Pulmonary artery endothelial cell (primary cell): ENCODE results near the gene INTS4. TPM values are rescaled to one million over a fixed set of nuclear protein-coding genes. Genes with fewer than 3 reads are reported as not detected.
"Not testable (repeated sequence)": the region's sequence is repeated elsewhere in the genome, so short reads cannot be mapped to it uniquely, and the experiment has no call there.

Source experiments
- DNase-seq: peaks from one replicate; pipeline ENCODE4 v3.0.0-alpha.2; 2011; ENCODE audit warnings: low read depth, low spot score
- total RNA-seq: library from RNA; depleted of rRNA; stranded (reverse); fragments of >200 nt; gene quantifications from 2 replicates; pipeline ENCODE4 v1.2.3, GENCODE V29; 2014

Gene INTS4
- total RNA-seq, 1 donor from 2014 or later: 30.5 TPM

- no peak for DNase-seq
Measured at GRCh38 chr11:78022397-78023396, 28.2 kb upstream of the INTS4 start, which contains the start of gene KCTD14. Gene KCTD14 (minus strand): TSS chr11:78023276. CDS start chr11:78023249, 27 bp downstream.

GRCh38 chr11:78021611-78022010 lies 27.1 kb upstream of the INTS4 start:
- DNase-seq: no peak

GRCh38 chr11:78020246-78020645 lies 25.8 kb upstream of the INTS4 start:
- DNase-seq: no peak

- no peak for DNase-seq
Measured at GRCh38 chr11:78019808-78020207, 25.3 kb upstream of the INTS4 start.

- no peak for DNase-seq
Measured at GRCh38 chr11:78015878-78016277, 21.4 kb upstream of the INTS4 start.

GRCh38 chr11:78014937-78015520 lies 20.6 kb upstream of the INTS4 start:
- not testable (repeated sequence) for DNase-seq

GRCh38 chr11:78011301-78011700 lies 16.8 kb upstream of the INTS4 start:
- no peak for DNase-seq

- no peak for DNase-seq
Measured at GRCh38 chr11:78010755-78011154, 16.3 kb upstream of the INTS4 start.

GRCh38 chr11:78010304-78010703 lies 15.8 kb upstream of the INTS4 start:
- DNase-seq: no peak

- DNase-seq: no peak
Measured at GRCh38 chr11:78009062-78009461, 14.6 kb upstream of the INTS4 start.

- peak; percentile 48 for DNase-seq
Measured at GRCh38 chr11:78000193-78000592, 5.7 kb upstream of the INTS4 start.

- DNase-seq: no peak
Measured at GRCh38 chr11:77999446-78000030, 5.1 kb upstream of the INTS4 start.

GRCh38 chr11:77993902-77994301 lies 566 bp downstream of the INTS4 start:
- no peak for DNase-seq

- DNase-seq: no peak
Measured at GRCh38 chr11:77990981-77991380, 3.5 kb downstream of the INTS4 start.

- not testable (repeated sequence) for DNase-seq
Measured at GRCh38 chr11:77986456-77986855, 8.0 kb downstream of the INTS4 start.

- DNase-seq: no peak
Measured at GRCh38 chr11:77981346-77981947, 13.0 kb downstream of the INTS4 start.

GRCh38 chr11:77968337-77968736 lies 26.1 kb downstream of the INTS4 start:
- DNase-seq: no peak

GRCh38 chr11:77967753-77968152 lies 26.7 kb downstream of the INTS4 start:
- DNase-seq: no peak

- no peak for DNase-seq
Measured at GRCh38 chr11:77967121-77967520, 27.3 kb downstream of the INTS4 start.

- no peak for DNase-seq
Measured at GRCh38 chr11:77966338-77966737, 28.1 kb downstream of the INTS4 start.

GRCh38 chr11:77959434-77959833 lies 35.0 kb downstream of the INTS4 start:
- DNase-seq: no peak
